HEK293T (cell line): ENCODE data around the gene AFAP1L2.

Experiments used
- CTCF ChIA-PET: fragments of 350-600 bp; formaldehyde crosslinking; extraction: SDS; loops from one replicate; lab custom pipeline; 2021; ENCODE audit warnings: antibody characterized with exemption, inconsistent platforms; lab: Yijun Ruan, JAX
- POLR2A ChIA-PET: fragments of 350-600 bp; formaldehyde crosslinking; extraction: SDS; loops from one replicate; lab custom pipeline; 2020; ENCODE audit warnings: antibody characterized with exemption, inconsistent platforms; lab: Yijun Ruan, JAX
- DNase-seq: peaks from one replicate; pipeline ENCODE4 v3.0.0; 2012; ENCODE audit warnings: mixed read lengths; ENCODE audit errors: extremely low spot score
- ARNT ChIP-seq: fragments of 450-650 bp; IDR thresholded peaks from 2 replicates; pipeline ENCODE4 v1.6.1; 2017; ENCODE audit warnings: mild to moderate bottlenecking
- BHLHE40 ChIP-seq: fragments of 450-650 bp; IDR thresholded peaks from 2 replicates; pipeline ENCODE4 v1.6.1; 2016; ENCODE audit warnings: mild to moderate bottlenecking, moderate library complexity, borderline replicate concordance
- CTBP1 ChIP-seq: fragments of 450-650 bp; IDR thresholded peaks from 2 replicates; pipeline ENCODE4 v1.6.1; 2016; ENCODE audit warnings: borderline replicate concordance
- ELF4 ChIP-seq: fragments of 450-650 bp; IDR thresholded peaks from 2 replicates; pipeline ENCODE4 v1.6.1; 2017; ENCODE audit warnings: antibody characterized with exemption
- FOXA1 ChIP-seq: fragments of 450-650 bp; IDR thresholded peaks from 2 replicates; pipeline ENCODE4 v1.6.1; 2016; ENCODE audit warnings: mild to moderate bottlenecking
- FOXK2 ChIP-seq: fragments of 450-650 bp; IDR thresholded peaks from 2 replicates; pipeline ENCODE4 v1.6.1; 2016; ENCODE audit warnings: mild to moderate bottlenecking
- FOXM1 ChIP-seq: fragments of 450-650 bp; IDR thresholded peaks from 2 replicates; pipeline ENCODE4 v1.6.1; 2017; ENCODE audit warnings: mild to moderate bottlenecking, borderline replicate concordance
- HDGF ChIP-seq: fragments of 450-650 bp; IDR thresholded peaks from 2 replicates; pipeline ENCODE4 v1.6.1; 2017; ENCODE audit warnings: antibody characterized with exemption, borderline replicate concordance
- L3MBTL2 ChIP-seq: fragments of 450-650 bp; conservative IDR thresholded peaks from 2 replicates; pipeline ENCODE4 v1.6.1; 2016; ENCODE audit warnings: mild to moderate bottlenecking
- LEF1 ChIP-seq: fragments of 450-650 bp; IDR thresholded peaks from 2 replicates; pipeline ENCODE4 v1.6.1; 2017; ENCODE audit warnings: mild to moderate bottlenecking, borderline replicate concordance
- NFRKB ChIP-seq: fragments of 450-650 bp; IDR thresholded peaks from 2 replicates; pipeline ENCODE4 v1.6.1; 2016; ENCODE audit warnings: mild to moderate bottlenecking, moderate library complexity
- PKNOX1 ChIP-seq: fragments of 450-650 bp; IDR thresholded peaks from 2 replicates; pipeline ENCODE4 v1.6.1; 2016
- SP1 ChIP-seq: fragments of 450-650 bp; IDR thresholded peaks from 2 replicates; pipeline ENCODE4 v1.6.1; 2017
- SUZ12 ChIP-seq: fragments of 450-650 bp; IDR thresholded peaks from 2 replicates; pipeline ENCODE4 v1.6.1; 2016; ENCODE audit warnings: mild to moderate bottlenecking
- TARDBP ChIP-seq: fragments of 450-650 bp; IDR thresholded peaks from 2 replicates; pipeline ENCODE4 v1.6.1; 2016
- ZNF384 ChIP-seq: fragments of 450-650 bp; IDR thresholded peaks from 2 replicates; pipeline ENCODE4 v1.6.1; 2016

The AFAP1L2 gene

DNA sequence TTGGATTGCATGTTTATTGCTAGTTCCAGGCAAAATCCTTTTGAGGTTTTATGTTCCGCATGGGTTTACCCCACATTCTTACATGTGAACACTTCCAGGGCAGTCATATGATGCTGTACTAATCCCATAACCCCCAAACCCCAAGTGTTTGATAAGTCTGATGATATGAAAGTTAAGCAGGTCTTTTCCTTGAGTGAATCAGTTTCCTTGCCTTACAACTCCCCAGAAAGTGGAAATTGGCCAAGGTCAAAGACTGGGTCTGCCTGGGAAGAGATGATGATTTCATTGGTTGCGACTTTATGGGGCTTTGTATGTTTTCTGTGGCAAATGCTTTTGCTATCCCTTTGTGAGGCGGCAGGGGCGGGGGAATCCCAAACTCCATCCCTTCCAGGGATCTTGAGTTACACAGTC lies 24.7 kb downstream of the AFAP1L2 start:
- ChIA-PET CTCF (no interaction called here), POLR2A (no interaction called here)
- DNase-seq, result no peak
- TF ChIP-seq FOXK2, result no peak
- TF ChIP-seq PKNOX1, result no peak
- TF ChIP-seq HDGF, result no peak
- no peak for TF ChIP-seq ZNF384
- TF ChIP-seq CTBP1, result no peak
- TF ChIP-seq LEF1, result no peak
- TF ChIP-seq SUZ12, result no peak
- TF ChIP-seq L3MBTL2, result no peak
- TF ChIP-seq FOXA1, result no peak

GRCh38 chr10:114376523-114376922 lies 27.8 kb downstream of the AFAP1L2 start:
- ChIA-PET POLR2A (no interaction called here), CTCF (interaction anchor here (1.0 kb wide), 1 partner anchor 11 kb away, joined by 4 read pairs; no protein-coding TSS in a partner anchor)
- DNase-seq, result no peak
- TF ChIP-seq FOXA1 (no peak), CTBP1 (no peak), BHLHE40 (no peak), SUZ12 (no peak), FOXK2 (no peak), FOXM1 (no peak), ARNT (no peak), ZNF384 (no peak), PKNOX1 (no peak), NFRKB (no peak), LEF1 (no peak), L3MBTL2 (no peak), SP1 (no peak)

DNA sequence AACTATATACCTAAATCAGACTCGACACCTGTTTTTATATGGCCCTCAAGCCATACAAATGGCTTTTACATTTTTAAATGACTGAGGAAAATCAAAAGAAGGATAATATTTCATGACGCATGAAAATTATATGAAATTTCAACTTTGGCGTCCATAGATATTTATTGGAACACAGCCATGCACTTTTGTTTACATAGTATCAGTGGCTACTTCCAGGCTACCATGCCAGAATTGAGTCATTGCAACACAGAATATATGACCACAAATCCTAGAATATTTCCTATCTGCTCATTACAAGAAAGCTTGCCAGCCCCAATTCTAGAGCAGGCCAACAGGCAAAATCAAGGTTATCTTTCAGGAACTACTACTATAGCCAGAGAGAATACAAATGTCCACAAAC lies 29.3 kb downstream of the AFAP1L2 start:
- ChIA-PET CTCF (interaction anchor here (0.6 kb wide), 1 partner anchor 664 kb away, joined by 4 read pairs; no protein-coding TSS in a partner anchor), POLR2A (no interaction called here)
- TF ChIP-seq SUZ12 (no peak), TARDBP (no peak), SP1 (no peak), NFRKB (no peak), FOXM1 (no peak), HDGF (no peak), ARNT (no peak), L3MBTL2 (no peak), FOXA1 (no peak), ZNF384 (no peak), LEF1 (no peak), CTBP1 (no peak), ELF4 (no peak), PKNOX1 (no peak), FOXK2 (no peak), BHLHE40 (no peak)
- no peak for DNase-seq

GRCh38 chr10:114374053-114374791 lies 30.1 kb downstream of the AFAP1L2 start:
- no peak for DNase-seq
- CTCF ChIA-PET, result interaction anchor here (0.6 to 0.7 kb wide), 3 partner anchors 15 to 663 kb away, joined by 3 to 8 read pairs (median 4); no protein-coding TSS in a partner anchor
- TF ChIP-seq ELF4 (no peak), PKNOX1 (no peak), BHLHE40 (no peak), TARDBP (no peak), CTBP1 (no peak), SP1 (no peak), FOXK2 (no peak), SUZ12 (no peak), NFRKB (no peak), L3MBTL2 (no peak), HDGF (no peak), ZNF384 (no peak), ARNT (no peak), LEF1 (no peak), FOXA1 (no peak), FOXM1 (no peak)
- POLR2A ChIA-PET, result no interaction called here

GRCh38 chr10:114373631-114374030 lies 30.7 kb downstream of the AFAP1L2 start:
- no peak for TF ChIP-seq NFRKB
- TF ChIP-seq FOXA1, result no peak
- TF ChIP-seq ARNT, result no peak
- no peak for TF ChIP-seq L3MBTL2
- no peak for TF ChIP-seq SP1
- TF ChIP-seq CTBP1, result no peak
- no peak for TF ChIP-seq HDGF
- TF ChIP-seq FOXM1, result no peak
- TF ChIP-seq LEF1, result no peak
- no peak for TF ChIP-seq TARDBP
- no peak for TF ChIP-seq ELF4
- TF ChIP-seq FOXK2, result no peak
- no peak for TF ChIP-seq ZNF384
- no peak for TF ChIP-seq SUZ12
- TF ChIP-seq BHLHE40, result no peak
- no peak for TF ChIP-seq PKNOX1
- no peak for DNase-seq
- ChIA-PET CTCF (interaction anchor here (0.7 kb wide), 2 partner anchors 15 to 49 kb away, joined by 3 to 8 read pairs; no protein-coding TSS in a partner anchor), POLR2A (no interaction called here)
